Activated CD4-positive, CD25-positive, alpha-beta regulatory T cell treated with anti-CD3 and anti-CD28 coated beads, Interleukin-2, amount 50 U/mL, for 24 hours (primary cell): ENCODE data around the gene SMAD1.
"Not testable (repeated sequence)": the region's sequence is repeated elsewhere in the genome, so short reads cannot be mapped to it uniquely, and the experiment has no call there.

Experiments
- ATAC-seq, 2 donors: fragments of 150-1000 bp; cut with Tn5 transposase; one replicate each; pipeline ENCODE4 v1.10.0; 2021; ENCODE audit warnings: mild to moderate bottlenecking in 1 of 2, moderate library complexity in 1 of 2

Gene SMAD1

DNA sequence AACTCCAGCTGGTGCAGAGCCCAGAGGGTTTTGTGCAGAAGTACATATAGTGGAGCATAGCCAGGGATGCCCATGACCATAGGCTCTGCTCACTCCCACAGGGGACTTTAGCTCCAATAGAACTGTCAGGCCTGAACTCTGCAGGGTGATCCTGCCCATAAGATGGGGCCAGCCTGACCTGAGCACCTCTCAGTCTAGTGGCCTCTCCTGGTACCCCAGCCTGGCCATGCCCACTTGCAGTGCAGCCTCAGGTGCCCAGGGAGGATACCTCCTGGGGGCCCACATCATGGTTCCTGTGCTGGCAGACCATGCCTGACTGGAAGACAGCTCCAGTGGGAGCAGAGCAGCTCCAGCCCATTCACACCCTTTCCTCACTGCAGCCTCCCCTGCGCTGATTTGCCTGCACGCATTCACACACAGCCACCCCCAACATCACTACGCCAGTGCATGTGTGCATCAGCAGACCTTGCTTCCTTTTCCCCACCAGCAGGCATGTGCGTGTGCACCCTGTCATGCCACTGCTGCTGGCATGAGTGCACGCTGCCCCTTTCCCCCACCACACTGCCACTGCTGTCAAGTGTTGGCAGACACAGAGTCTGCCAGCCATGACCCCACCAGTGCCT is 84.5 kb downstream of the SMAD1 start:
- no peak for ATAC-seq

DNA sequence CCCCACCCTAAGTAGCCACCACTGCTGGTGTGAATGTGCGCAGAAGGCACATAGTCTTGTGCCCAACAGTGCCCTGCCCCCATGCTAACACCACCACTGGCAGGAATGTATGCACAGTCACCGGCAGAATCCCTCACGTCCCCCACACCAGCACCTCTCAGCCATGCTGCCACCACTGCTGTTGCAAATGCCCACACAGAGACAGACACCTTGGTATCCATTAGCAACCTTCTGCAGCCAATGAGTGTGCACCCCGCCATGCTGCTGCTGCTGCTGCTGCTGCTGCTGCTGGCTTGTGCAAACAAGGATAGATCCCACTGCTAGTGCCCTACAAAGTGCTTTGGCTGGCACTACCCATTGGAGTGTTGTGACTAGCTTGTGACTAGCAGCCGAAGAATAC is 85.1 kb downstream of the SMAD1 start:
- no peak for ATAC-seq

DNA sequence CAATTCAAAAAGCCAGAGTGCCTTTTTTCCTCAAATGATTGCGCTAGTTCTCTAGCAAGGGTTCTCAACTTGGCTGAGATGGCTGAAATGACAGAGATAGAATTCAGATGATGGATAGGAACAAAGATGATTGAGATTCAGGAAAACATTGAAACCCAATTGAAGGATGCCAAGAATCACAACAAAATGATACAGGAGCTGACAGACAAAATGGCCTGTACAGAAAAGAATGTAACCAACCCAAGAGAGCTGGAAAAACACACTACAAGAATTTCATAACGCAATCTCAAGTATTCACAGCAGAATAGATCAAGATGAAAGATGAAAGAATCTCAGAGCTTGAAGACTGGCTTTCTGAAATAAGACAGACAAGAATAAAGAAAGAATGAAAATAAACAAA is 85.9 kb downstream of the SMAD1 start:
- ATAC-seq = no peak

DNA sequence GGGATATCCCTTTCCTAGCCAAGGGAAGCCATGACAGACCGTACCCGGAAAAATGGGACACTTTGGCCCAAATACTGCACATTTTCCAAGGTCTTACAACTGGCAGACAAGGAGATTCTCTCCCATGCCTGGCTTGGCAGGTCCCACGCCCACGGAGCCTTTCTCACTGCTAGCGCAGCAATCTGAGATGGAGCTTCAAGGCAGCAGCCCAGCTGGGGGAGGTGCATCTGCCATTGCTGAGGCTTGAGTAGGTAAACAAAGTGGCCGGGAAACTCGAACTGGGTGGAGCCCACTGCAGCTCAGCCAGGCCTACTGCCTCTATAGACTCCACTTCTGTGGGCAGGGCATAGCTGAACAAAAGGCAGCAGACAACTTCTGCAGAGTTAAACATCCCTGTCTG is 92.9 kb downstream of the SMAD1 start:
- ATAC-seq = not testable (repeated sequence)

DNA sequence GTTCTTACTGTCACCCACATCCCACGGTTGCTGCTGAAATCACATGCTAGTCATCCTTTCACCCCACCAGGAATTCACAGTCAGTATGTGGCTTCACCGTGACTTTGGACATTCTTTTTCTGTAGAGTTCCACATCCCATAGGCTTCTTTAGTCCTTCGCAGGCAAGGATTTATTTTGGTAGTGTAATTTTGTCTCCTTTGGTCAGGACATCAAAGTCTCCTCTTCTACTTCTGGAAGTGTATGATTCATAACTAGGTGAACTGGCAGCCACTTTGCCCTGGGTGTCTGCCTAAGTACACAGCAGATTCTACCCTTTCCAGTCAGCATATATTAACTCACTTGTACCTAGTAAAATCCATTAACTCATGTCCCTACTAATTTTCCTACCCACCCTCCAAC is 99.3 kb downstream of the SMAD1 start:
- no peak for ATAC-seq

DNA sequence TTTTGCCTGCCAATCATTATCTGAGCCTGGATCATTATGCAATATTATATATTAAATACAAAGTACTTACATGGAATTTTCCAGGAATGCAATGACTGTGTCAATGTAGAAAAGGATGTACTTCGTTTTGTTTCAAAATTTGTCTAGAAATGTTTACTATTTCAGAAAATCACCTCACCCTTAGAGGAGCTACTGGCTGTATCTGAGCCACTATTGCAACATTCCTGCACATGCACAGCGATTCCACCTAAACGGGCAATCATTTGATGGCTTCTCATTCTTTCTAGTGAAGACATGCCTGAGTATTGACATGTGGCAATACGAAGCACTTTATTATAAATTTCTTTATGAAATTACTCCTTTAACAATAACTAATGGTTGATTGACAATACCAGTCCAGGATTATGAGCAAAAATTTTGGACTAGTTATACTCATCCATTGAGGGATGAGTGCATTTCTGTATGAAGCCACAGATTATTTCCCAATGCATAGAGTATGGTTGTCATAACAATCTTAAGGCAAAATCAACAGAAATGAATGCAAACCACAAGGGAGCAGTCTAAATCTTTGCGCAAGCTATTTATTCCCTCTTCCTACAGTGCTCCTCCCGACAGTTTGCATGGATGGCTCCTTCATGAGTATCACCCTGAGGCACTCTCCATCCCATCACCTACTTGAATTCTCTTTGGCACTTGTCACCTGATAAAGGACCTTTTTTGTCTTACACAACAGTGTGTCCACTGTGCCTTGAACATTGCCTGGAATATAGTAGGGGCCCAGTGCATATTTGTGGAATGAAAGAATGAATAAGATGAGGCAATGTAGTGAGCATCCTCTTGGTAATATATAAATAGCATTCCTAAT is 101.8 kb downstream of the SMAD1 start:
- no peak for ATAC-seq

DNA sequence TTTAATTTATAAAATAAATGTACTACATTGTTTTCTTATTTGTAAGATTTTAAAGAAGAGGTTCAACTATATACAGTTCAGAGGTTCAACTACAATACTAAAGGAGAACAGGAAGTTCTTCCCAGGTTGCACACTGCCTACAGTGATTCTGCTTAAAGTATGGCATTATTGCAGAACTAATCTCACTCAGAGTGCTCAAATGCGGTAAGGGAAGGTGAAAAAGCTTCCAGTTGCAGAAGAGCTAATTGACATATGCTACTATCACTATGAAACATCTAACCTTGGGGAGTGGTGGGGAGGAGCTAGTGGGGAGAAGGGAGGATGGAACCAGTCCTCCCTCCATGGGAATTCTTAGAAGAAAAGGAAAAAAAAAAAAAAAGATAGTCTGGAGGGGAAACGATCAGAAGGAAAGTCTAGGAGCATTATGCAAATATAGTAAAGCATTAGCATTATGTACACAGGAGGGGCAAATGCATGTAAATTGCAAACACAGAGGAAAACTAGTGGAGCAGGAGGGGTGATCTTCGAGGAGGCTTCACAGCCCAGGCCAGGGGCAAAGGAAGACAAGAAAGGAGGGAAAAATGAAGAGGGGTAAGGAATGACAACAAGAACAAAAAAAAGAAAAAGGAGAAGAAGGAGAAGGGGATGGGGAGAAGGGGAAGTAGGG is 105.6 kb downstream of the SMAD1 start:
- ATAC-seq = no peak

DNA sequence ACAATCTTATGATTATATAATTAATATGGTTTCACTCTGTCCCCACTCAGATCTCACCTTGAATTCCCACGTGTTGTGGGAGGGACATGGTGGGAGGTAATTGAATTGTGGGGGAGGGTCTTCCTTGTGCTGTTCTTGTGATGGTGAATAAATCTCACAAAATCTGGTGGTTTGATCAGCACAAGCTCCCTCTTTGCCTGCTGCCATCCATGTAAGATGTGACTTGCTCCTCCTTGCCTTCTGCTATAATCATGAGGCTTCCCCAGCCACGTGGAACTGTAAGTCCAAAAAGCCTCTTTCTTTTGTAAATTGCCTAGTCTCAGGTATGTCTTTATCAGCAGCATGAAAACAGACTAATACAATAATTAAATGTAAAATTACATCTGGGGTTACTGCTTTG is 107.7 kb downstream of the SMAD1 start:
- ATAC-seq = not testable (repeated sequence)

DNA sequence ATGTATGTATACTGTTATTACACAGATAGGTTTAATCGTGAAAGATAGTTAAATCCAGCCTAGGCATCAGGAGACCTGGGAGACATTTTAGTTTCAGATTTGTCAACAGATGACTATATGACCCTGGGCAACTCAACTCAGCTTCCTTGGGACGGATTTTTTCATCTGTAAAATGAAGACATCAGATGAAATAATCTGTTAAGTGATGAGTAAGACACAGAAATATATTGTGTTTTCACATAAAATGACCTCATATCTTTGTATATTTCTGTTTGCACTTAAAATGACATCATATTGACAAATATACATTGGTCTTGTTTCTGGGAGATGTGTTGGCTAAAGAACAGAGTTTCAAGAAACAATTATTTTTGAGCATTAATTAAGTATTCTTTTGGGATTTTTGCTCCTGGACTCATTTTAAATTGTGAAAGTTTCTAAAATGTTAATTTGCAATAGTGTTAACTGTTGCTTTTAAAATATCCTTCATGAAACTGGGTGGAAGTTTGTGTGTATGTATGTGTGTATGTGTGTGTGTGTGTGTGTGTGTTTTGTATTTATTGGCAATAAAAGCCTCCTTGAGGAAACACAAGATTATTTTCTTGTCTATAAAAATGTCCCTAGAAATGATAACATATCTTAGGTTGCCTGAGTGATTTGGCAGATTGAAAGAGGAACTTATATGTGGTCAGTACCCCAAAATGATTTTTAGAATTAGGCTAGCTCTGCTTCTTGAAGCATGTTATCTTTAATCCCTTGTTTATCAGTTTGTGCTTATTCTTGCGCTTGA is 108.5 kb downstream of the SMAD1 start:
- no peak for ATAC-seq

DNA sequence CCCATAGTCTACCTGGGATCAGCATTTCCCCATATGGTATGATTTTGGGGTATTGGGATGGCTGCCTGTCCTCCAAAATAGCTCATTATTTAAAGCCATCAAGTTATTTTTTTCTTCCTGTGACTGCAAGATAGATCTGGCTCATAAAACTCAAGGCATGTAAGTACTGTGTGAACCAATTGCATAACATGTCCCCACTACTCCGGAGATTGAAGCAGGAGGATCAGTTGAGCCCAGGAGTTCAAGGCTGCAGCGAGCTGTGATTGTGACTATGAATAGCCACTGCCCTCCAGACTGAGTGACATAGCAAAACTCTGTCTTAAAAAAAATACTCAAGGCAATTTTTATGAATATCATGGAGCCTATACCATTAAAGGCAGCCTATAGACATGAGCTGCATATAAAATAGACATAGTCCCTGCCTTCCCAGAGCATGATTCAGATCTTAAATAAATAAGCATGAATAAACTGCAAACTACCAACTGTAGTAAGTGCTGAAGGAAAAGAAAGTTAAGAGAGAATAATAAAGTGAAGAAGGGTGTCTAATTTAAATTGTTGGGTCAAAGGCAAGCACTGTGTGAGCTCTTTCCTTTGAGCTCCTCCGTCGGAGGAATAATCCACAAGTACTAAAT is 120.6 kb downstream of the SMAD1 start:
- ATAC-seq = no peak

DNA sequence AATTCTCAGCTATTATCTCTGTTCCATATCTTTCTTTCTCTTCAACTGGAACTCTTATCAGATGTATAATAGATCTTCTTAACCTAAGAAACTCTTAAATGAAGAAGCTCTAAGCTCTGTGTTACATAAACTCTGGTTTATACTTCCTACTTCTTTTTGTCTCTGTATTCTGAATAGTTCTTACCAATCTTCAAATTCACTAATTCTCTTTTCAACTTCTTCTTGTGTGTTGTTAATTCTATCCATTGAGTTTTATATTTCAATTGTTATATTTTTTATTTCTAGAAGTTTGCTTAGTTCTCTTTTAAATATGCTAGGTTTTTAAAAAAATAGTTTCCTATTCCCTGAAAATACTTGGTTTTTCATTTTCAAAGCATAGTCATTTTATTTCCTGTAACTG is 124.3 kb downstream of the SMAD1 start:
- ATAC-seq = no peak
